Measurements from ENCODE around the gene SRMS. TPM values are rescaled to one million over a fixed set of nuclear protein-coding genes. Genes with fewer than 3 reads are reported as not detected.

SRMS gene
- total and polyA plus RNA-seq, 2 of the 13 experiments (the other 11 are each of a cell fraction or from before 2014, with no cell fraction given): not detected

DNA sequence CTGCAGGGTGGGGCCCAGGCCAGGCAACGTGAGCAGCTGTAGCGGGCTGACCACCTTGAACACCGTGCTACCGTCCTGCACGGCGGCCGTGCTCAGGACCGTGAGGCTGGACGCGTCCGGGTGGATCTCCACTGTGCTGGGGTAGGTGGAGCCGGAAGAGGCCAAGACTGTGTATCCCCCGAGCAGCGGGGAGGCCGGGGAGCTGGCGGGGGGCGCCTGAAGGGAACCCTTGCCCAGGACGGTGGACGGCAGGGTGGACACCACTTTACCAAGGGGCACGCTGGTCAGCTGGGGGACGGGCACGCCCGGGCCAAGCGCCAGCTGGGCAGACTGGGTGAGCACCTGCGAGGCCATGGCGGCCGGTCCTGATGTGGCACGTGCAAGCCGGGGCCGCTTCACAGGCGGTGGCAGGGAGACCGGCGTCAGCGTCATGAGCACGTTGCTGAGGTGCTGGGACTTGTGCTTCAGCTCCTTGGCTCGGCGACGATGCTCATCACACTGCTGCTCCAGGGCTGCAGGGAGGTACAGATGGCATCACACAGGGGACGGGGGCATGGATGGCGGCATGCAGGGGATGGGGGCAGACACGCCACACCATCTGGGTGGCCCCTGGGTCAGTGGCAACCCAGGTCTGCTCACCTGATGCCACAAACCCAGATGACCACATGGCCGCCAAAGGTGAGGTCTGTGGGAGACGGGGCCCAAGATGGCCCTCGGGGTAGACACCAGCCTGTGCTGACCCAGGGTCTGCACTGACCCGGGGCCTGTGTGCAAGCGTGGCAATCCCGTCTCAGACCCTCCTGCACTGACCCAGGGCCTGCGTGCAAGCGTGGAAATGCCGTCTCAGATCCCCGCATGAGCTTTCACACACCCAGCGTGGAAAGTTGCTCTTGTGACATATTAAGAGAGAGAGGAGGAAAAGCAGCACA, 42.9 kb upstream of the SRMS start:
- in situ Hi-C loops (cut with HindIII; ENCODE audit: extremely low pct_ligation_motif_present, low pct_unique_long_range_greater_than_20kb): no loop called here

DNA sequence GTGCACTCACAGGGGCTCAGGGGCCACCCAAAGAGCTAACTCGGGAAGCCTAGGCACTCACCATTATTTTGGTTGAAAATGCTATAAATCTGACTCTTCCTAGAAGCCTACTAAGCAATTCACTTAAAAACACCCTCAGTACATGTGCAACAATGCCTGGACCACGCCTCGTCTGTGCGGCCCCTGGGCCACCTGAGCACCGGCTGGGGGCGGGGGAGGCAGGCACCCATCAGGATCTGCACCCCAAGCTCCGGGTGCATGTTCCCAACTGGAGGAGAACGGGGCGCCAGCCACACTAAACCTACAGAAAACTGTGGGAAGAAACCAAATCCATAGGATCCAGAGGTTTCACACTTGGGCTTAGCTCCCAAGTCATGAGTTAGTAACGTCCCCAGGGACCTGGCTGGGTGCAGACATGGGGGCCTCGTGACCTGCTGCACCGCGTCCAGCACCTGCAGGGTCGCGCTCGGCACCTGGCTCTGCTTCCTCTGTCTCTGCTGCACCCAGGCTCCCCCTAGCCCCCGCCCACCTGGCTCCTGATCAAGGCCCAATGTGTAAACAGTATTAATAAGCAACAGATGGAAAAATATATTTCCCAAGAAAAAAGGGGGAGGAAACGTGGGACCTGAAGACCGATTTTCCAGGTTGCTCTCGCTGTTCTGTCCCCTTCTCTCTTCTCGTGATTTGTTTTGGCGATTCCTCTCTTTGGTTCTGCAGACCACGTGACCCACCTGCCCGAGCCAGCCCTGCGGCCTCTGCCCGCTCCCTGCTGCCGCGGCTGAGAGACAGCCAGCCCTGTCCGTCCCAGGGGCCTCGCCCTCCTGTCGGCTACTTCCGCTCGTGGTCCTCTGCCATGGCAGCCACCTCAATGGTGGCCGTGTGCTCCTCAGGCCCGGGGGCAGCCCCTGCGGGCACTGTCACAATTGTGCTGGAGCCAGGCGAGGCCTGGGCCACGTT, 42.0 kb upstream of the SRMS start:
- ChIA-PET CTCF (ENCODE audit: low intra/inter-chr PET ratio, low total read pairs) (no interaction called here), POLR2A (no interaction called here)
- H3K27me3 ChIP-seq (ENCODE audit: control insufficient read depth in 1 of 2, insufficient read depth in 2 of 2, low read length in 2 of 2): 0 out of 5 replicates have a peak, but pooled peaks cover 0 to 3% of the 10 kb centered on the region in 2 experiments
- no peaks in the 10 kb centered on the region for H3K9me3 ChIP-seq (ENCODE audit: low read length)
- H3K9ac ChIP-seq (ENCODE audit: insufficient read depth, low read depth, low read length): no peak overlapping the region
- H3K4me1 ChIP-seq (ENCODE audit: insufficient read depth, low read length): peaks cover 12% of the 10 kb centered on the region; the same call in 1 of the 2 replicates
- peak; percentile 29 for TF ChIP-seq AGO2 (optimal IDR thresholded peaks at IDR 0.05; ENCODE audit: low read depth, low read length)
- TF ChIP-seq POLR2AphosphoS5 (IDR thresholded peaks at IDR 0.05; ENCODE audit: low read depth, low read length): no peak
- no peaks in the 10 kb centered on the region for H3K79me2 ChIP-seq (ENCODE audit: insufficient read depth, low read length)
- H4K20me1 ChIP-seq (ENCODE audit: insufficient read depth, low read length): no peaks in the 10 kb centered on the region
- in situ Hi-C loops (cut with HindIII; ENCODE audit: extremely low pct_ligation_motif_present, low pct_unique_long_range_greater_than_20kb): no loop called here
- ATAC-seq (no peak), DNase-seq (ENCODE audit: low spot score) (no peak), FAIRE-seq (no peak)
- H3K27ac ChIP-seq (ENCODE audit: extremely low read length, insufficient read depth, low read length): no peak overlapping the region
- H3K36me3 ChIP-seq (replicated peaks in 1 of 2; ENCODE audit: control insufficient read depth in 1 of 2, insufficient read depth in 2 of 2, low read length in 2 of 2): peaks cover 15 to 20% of the 10 kb centered on the region in 2 experiments; a peak in 4 of 5 replicates
- H3K4me2 ChIP-seq (ENCODE audit: low read depth, low read length): no peak overlapping the region
- no TSS peak for BruUV-seq (replicated peaks)
- no peak overlapping the region for H2AFZ ChIP-seq (ENCODE audit: low read length)
- 94% methylated on average over 38 of the region's 38 CpGs for WGBS (ENCODE audit: low lambda C conversion rate)
- intact Hi-C loops (cut with micrococcal nuclease; ENCODE audit: unreplicated experiment): no loop called here
- H3K4me3 ChIP-seq (replicated peaks in 1 of 3; ENCODE audit: insufficient read depth in 1 of 3, low read depth in 2 of 3, low read length in 3 of 3): no peak overlapping the region

More for the DNA sequence above, 42.9 kb upstream of the SRMS start:
- no TSS peak for BruUV-seq (replicated peaks)
- WGBS (ENCODE audit: low lambda C conversion rate): 94% methylated on average over 50 of the region's 52 CpGs
- ATAC-seq (no peak), DNase-seq (ENCODE audit: low spot score) (no peak), FAIRE-seq (no peak)
- Histone ChIP-seq H3K36me3 (replicated peaks in 1 of 2; ENCODE audit: control insufficient read depth in 1 of 2, insufficient read depth in 2 of 2, low read length in 2 of 2) (peaks cover 15 to 20% of the 10 kb centered on the region in 2 experiments; a peak in 4 of 5 replicates), H3K9me3 (ENCODE audit: low read length) (no peaks in the 10 kb centered on the region), H3K4me2 (ENCODE audit: low read depth, low read length) (no peak overlapping the region), H3K9ac (ENCODE audit: insufficient read depth, low read depth, low read length) (no peak overlapping the region), H3K27me3 (ENCODE audit: control insufficient read depth in 1 of 2, insufficient read depth in 2 of 2, low read length in 2 of 2) (0 out of 5 replicates have a peak, but pooled peaks cover 0 to 3% of the 10 kb centered on the region in 2 experiments), H3K27ac (ENCODE audit: extremely low read length, insufficient read depth, low read length) (no peak overlapping the region), H4K20me1 (ENCODE audit: insufficient read depth, low read length) (no peaks in the 10 kb centered on the region), H2AFZ (ENCODE audit: low read length) (no peak overlapping the region), H3K4me3 (replicated peaks in 1 of 3; ENCODE audit: insufficient read depth in 1 of 3, low read depth in 2 of 3, low read length in 3 of 3) (no peak overlapping the region), H3K4me1 (ENCODE audit: insufficient read depth, low read length) (peaks cover 12% of the 10 kb centered on the region; the same call in 1 of the 2 replicates), H3K79me2 (ENCODE audit: insufficient read depth, low read length) (no peaks in the 10 kb centered on the region)
- intact Hi-C loops (cut with micrococcal nuclease; ENCODE audit: unreplicated experiment): no loop called here
- ChIA-PET CTCF (ENCODE audit: low intra/inter-chr PET ratio, low total read pairs) (no interaction called here), POLR2A (no interaction called here)
- TF ChIP-seq ZNF577 (CRISPR knock-in tag; IDR thresholded peaks at IDR 0.05; ENCODE audit: borderline replicate concordance, low read depth) (no peak), AGO2 (optimal IDR thresholded peaks at IDR 0.05; ENCODE audit: low read depth, low read length) (peak; percentile 66)
